Upper lobe of left lung (tissue), 4 donors: ENCODE measurements around the gene LLCFC1.

Experiments used
- EP300 ChIP-seq, 4 donors: sonication (generic); formaldehyde crosslinking; IDR thresholded peaks; one replicate each; pipeline ENCODE4 v1.5.1; 2017; ENCODE audit warnings: antibody characterized with exemption in 4 of 4, control low read depth in 2 of 4
- POLR2A ChIP-seq, 4 donors: fragments of 450-650 bp; IDR thresholded peaks; one replicate each; pipeline ENCODE4 v1.5.1; 2016 to 2017; ENCODE audit warnings: antibody characterized with exemption in 4 of 4, mild to moderate bottlenecking in 2 of 4
- POLR2AphosphoS5 ChIP-seq, 2 donors: sonication (generic); formaldehyde crosslinking; IDR thresholded peaks; one replicate each; pipeline ENCODE4 v1.5.1; 2017; ENCODE audit warnings: antibody characterized with exemption in 2 of 2
- TF ChIP-seq, protein P1 (sequence below), 6 experiments: fragments of 450-650 bp in 4 of 6; fragments of 200-600 bp in 2 of 6; sonication (generic) in 2 of 6; IDR thresholded peaks; one replicate each; pipeline ENCODE4 v1.5.1; 2016 to 2019; ENCODE audit warnings: antibody characterized with exemption in 6 of 6

- TF ChIP-seq, protein P1, sequence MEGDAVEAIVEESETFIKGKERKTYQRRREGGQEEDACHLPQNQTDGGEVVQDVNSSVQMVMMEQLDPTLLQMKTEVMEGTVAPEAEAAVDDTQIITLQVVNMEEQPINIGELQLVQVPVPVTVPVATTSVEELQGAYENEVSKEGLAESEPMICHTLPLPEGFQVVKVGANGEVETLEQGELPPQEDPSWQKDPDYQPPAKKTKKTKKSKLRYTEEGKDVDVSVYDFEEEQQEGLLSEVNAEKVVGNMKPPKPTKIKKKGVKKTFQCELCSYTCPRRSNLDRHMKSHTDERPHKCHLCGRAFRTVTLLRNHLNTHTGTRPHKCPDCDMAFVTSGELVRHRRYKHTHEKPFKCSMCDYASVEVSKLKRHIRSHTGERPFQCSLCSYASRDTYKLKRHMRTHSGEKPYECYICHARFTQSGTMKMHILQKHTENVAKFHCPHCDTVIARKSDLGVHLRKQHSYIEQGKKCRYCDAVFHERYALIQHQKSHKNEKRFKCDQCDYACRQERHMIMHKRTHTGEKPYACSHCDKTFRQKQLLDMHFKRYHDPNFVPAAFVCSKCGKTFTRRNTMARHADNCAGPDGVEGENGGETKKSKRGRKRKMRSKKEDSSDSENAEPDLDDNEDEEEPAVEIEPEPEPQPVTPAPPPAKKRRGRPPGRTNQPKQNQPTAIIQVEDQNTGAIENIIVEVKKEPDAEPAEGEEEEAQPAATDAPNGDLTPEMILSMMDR (IDR thresholded peaks at IDR 0.05) = no peak
- no peak for TF ChIP-seq POLR2A (IDR thresholded peaks at IDR 0.05)
- no peak for TF ChIP-seq POLR2AphosphoS5 (IDR thresholded peaks at IDR 0.05)
- no peak for TF ChIP-seq EP300 (IDR thresholded peaks at IDR 0.05)
Observed at GRCh38 chr7:142905759-142906158, 33.5 kb upstream of the LLCFC1 start.
